Keratinocyte (primary cell): ENCODE data around the gene ZNF787.

Experiments
- CTCF ChIP-seq, 3 experiments: IDR thresholded peaks in 1 of 3; conservative IDR thresholded peaks in 1 of 3; optimal IDR thresholded peaks in 1 of 3; 2 replicates in 2 of 3; 3 replicates in 1 of 3; pipeline versions ENCODE3 to v1.5.1; 2011; ENCODE audit warnings: low read length in 3 of 3, mild to moderate bottlenecking in 3 of 3, moderate library complexity in 2 of 3, control low read depth in 1 of 3, inconsistent platforms in 1 of 3; ENCODE audit not compliant: insufficient read depth in 2 of 3; ENCODE audit errors: extremely low read depth in 1 of 3
- EZH2 ChIP-seq: IDR thresholded peaks from one replicate; pipeline ENCODE4 v1.6.1; 2012; ENCODE audit warnings: inconsistent platforms, mild to moderate bottlenecking, low read length, moderate library complexity

DNA sequence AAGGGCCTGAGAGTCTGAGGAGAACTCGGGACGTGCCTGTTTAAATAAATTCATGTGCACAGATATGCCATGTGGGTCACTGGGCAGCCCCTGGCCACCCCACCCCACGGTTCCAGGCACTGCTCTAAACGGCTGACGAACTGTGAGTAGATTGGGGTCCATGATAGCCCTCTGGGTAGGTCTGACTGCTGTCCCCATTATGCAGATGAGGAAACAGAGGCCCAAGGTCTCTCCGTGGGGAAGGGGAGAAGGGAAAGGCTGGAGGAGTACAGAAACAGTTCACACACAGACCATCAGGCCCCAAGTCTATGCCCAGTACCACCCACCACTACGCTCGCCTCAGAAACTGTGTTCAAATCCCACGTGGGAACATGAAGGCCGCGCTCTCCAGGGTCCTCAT is 14.1 kb downstream of the ZNF787 start:
- TF ChIP-seq CTCF (optimal IDR thresholded peaks at IDR 0.05 in 1 of 3, IDR thresholded peaks at IDR 0.05 in 1 of 3, conservative IDR thresholded peaks at IDR 0.05 in 1 of 3; ENCODE audit: extremely low read depth in 1 of 3, insufficient read depth in 2 of 3, low read length in 3 of 3) (no peak), EZH2 (no peak)
